ENCODE data around the gene APOBEC3A.
"Not testable (repeated sequence)": the region's sequence is repeated elsewhere in the genome, so short reads cannot be mapped to it uniquely, and the experiment has no call there.

APOBEC3A gene

GRCh38 chr22:38943882-38944281 is 13.5 kb upstream of the APOBEC3A start:
- DNase-seq: no peak

GRCh38 chr22:38944653-38945052 is 12.8 kb upstream of the APOBEC3A start:
- no peak for DNase-seq

GRCh38 chr22:38945706-38946338 is 11.6 kb upstream of the APOBEC3A start:
- DNase-seq: not testable (repeated sequence)

GRCh38 chr22:38946771-38947170 is 10.6 kb upstream of the APOBEC3A start:
- no peak for DNase-seq

- no peak for DNase-seq
Measured at GRCh38 chr22:38947321-38948140, 9.9 kb upstream of the APOBEC3A start.

GRCh38 chr22:38948181-38948940 is 9.0 kb upstream of the APOBEC3A start:
- DNase-seq: no peak

GRCh38 chr22:38949889-38950405 is 7.5 kb upstream of the APOBEC3A start:
- DNase-seq: no peak

- DNase-seq: no peak
Measured at GRCh38 chr22:38950527-38951295, 6.7 kb upstream of the APOBEC3A start.

GRCh38 chr22:38951734-38952133 is 5.7 kb upstream of the APOBEC3A start:
- no peak for DNase-seq

GRCh38 chr22:38952281-38952993 is 5.0 kb upstream of the APOBEC3A start:
- DNase-seq: no peak

GRCh38 chr22:38953091-38953490 is 4.3 kb upstream of the APOBEC3A start:
- no peak for DNase-seq

- no peak for DNase-seq
Measured at GRCh38 chr22:38953577-38954413, 3.6 kb upstream of the APOBEC3A start.

- no peak for DNase-seq
Measured at GRCh38 chr22:38954414-38955043, 2.9 kb upstream of the APOBEC3A start.

- no peak for DNase-seq
Measured at GRCh38 chr22:38955250-38955905, 2.0 kb upstream of the APOBEC3A start.

- no peak for DNase-seq
Measured at GRCh38 chr22:38955926-38956325, 1.5 kb upstream of the APOBEC3A start.

GRCh38 chr22:38956551-38956950 is 858 bp upstream of the APOBEC3A start:
- no peak for DNase-seq

GRCh38 chr22:38957808-38958650 is 620 bp downstream of the APOBEC3A start:
- DNase-seq: no peak

- DNase-seq: not testable (repeated sequence)
Measured at GRCh38 chr22:38958651-38958943, 1.2 kb downstream of the APOBEC3A start.

- no peak for DNase-seq
Measured at GRCh38 chr22:38959590-38959989, 2.2 kb downstream of the APOBEC3A start.

Measured in NCI-H524 (cell line).